Ecto neural progenitor cell (in vitro differentiated cells): ENCODE data around the gene CRIP2.

ENCODE experiments used
- DNase-seq: peaks from one replicate; pipeline ENCODE4 v3.0.0-alpha.2; 2018; ENCODE audit warnings: low spot score

CRIP2 gene

DNA sequence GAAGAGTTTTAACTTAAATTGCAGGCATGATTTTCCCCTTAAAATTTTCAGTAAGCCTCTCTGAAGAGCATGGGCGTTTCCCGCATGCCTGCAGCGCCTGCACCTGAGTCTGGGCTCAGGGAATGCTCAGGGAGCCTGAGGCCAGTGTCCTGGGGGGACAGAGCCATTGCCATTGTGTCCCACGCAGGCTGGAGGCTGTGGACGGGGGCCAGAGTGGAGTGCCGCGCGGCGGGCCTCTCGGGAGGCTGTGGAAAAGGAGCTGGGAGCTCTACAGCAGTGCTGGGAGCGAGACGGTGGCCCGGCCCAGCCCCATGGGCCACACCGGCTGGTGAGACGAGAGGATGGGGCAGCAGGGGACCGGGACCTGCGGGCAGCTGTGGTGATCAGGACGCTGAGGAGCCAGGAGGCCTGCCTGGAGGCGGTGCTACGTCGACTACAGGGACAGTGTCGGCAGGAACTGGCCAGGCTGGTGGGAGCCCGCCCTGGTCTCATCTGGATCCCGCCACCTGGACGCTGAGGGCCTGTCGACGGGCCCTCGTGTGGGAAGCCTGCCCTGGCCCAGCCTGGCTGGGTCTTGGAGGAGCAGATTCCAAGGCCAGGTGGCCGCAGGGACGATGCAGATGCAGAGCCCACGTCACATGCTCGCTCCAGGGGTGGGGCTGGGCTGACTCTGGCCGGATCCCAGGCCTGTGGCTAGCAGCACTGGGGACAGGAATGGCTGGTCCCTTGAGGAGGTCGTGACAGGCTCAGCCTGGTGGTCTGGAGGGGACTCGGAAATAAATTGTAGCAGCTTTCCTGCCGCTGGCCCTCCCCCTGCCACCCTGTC, 24.0 kb downstream of the CRIP2 start:
- peak; percentile 57 for DNase-seq

- peak; percentile 71 for DNase-seq
These were observed 24.8 kb downstream of the CRIP2 start for GRCh38 chr14:105499256-105500035.

DNA sequence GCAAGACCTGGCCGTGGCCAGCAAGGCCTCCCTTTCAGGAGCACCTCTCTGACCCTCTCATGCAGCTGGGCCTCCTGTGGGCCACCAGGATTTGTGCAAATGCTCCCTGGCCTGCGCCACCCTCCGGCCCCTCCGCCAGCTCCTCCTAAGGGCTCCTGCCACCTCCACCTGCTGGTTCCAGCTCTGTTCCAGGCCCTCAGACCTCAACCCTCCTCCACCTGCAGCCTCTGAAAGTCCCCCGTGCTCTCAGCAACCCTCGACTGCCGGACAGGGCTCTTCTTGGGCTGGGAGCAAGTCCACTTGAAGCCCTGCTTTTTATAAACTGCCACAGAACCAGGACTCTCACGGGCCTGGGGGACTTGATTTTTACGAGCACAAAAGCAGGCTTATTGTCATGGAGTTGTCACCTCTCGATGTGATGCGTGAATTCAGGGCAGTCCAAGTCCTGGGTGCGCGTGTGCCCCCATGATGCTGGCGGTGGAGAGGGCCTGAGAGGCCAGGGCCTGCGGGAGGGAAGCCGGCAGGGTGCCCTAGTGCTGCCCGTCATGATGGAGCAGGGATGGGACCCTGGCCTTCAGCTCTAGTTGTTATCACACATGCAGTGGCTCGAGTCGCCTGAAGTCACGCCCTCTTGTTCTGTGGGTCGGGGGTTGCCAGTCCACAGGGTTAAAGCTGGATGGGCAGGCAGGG, 25.6 kb downstream of the CRIP2 start:
- DNase-seq = no peak

- DNase-seq = no peak
These were observed 26.1 kb downstream of the CRIP2 start for GRCh38 chr14:105500726-105501101.

- no peak for DNase-seq
These were observed 27.1 kb downstream of the CRIP2 start for GRCh38 chr14:105501504-105502291.

- DNase-seq = no peak
These were observed 28.1 kb downstream of the CRIP2 start for GRCh38 chr14:105502446-105503295.

DNA sequence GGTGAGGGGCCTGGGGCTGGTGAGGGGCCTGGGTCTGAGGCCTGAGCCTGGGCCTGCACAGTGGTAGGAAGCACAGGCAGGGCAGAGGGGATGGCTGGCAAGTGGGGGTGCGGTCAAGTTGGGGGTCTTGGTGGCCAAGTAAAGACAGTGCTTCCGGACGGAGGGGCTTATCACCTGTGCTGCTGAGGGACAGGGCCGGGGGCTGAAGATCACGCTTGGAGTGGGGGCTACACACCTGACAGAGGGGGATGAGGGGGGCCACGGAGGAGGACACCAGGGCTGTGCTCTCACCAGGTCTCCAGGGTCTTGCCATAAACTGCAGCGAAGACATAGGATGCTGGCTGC, 28.6 kb downstream of the CRIP2 start:
- DNase-seq = no peak

DNA sequence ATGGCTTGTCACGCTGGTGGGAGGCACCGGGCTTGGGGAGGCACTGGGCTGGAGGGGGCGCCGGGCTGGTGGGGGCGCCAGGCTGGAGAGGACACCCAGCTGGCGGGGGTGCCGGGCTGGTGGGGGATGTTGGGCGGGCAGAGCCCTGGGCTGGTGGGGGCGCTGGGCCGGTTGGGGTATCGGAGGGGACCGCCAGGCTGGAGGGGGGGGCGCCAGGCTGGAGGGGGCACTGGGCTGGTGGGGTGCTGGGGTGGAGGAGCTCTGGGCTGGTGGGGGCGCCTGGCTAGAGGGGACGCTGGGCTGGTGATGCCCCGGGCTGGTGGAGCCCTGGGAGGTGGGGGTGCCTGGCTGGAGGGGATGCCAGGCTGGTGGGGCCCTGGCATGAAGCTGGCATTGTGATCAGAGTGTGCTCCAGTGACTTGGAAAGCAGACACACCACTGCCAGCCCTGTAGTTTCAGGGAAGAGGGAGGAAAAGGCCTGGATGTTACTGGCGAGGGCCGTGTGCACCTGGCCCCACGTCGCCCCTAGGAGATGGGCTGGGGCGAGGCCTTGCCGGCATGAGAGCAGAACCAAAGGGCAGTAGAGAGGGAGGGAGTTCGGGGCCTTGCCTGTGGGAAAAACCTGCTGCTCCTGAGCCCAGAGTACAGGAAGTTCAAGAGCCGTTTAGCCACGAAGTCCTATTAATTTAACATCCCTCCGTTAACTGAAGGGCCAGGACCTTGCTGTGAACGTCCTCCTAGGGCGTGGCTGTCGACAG, 29.5 kb downstream of the CRIP2 start:
- DNase-seq = no peak

- DNase-seq = no peak
These were observed 30.5 kb downstream of the CRIP2 start for GRCh38 chr14:105505101-105505500.

DNA sequence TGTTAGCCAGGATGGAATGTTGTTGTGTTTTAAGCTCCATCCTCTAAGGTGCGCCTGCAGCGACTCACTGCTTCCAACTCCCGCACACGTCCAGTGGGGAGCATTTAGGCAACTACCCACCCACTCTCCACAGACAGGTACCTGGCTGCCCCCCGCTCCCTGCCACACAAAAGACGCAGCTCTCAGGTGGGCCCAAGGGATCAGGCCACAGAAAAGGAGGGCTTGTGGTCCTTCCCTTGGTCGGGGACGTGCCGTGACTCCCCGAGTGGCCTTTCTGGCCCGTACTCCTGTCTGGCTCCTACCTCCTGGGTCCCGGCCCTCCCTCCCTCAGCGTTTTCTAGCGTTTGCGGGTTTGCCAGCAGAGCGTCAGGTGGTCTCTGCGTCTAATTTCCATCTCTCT, 32.6 kb downstream of the CRIP2 start:
- no peak for DNase-seq

DNA sequence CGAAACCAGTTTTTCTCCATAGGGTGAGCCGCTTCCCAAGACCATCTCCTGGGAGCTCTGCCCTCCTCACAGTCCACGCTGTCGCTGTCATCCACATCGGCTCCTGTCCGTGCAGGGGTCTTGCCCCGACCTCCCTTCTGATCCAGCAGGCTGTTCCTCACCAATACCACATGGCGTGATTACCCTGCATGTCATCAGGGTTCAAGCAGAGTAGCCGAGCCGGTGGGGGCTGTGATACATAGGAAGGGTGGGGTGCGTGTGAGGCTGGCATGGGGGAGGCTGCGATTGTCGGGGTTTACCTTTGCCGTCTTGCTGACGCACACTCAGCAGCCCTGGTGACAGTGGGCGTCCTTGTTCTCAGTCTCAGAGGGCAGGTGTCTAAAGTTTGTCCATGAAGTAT, 33.4 kb downstream of the CRIP2 start:
- no peak for DNase-seq

DNA sequence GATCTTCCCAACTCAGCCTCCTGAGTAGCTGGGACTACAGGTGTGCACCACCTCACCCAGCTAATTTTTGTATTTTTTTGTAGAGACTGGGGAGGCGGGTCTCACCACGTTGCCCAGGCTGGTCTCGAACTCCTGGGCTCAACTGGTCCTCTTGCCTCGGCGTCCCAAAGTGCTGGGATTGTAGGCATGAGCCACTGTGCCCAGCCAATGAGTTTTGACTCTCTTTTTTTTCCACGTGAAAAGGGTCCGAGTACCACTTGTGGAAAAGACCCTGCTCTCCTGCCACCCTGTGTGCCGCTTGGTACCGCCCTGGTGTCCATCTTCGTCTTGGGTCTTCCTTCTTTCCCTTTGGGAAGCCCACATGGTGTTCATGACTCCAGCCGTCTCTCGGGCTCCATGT, 34.0 kb downstream of the CRIP2 start:
- DNase-seq = no peak

DNA sequence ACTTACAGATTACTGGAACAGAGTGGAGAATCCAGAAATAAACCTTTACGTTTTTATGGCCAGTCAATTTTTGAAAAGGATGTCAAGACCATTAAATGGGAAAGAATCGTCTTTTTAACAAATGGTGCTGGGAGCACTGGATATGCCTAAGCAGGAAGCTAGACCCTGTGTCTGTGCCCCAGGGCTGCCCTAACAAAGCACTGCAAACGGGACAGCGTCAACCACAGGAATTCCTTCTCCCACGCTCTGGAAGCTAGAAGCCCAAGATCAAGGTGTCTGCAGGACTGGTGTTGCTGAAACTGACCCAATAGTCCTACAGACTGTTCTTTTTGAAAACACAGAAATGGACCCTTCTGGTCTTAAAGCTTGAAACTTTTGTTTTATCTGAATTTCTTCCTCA, 42.5 kb downstream of the CRIP2 start:
- no peak for DNase-seq

- no peak for DNase-seq
These were observed 45.5 kb downstream of the CRIP2 start for GRCh38 chr14:105519946-105520698.

GRCh38 chr14:105525326-105525725, 50.7 kb downstream of the CRIP2 start:
- no peak for DNase-seq

DNA sequence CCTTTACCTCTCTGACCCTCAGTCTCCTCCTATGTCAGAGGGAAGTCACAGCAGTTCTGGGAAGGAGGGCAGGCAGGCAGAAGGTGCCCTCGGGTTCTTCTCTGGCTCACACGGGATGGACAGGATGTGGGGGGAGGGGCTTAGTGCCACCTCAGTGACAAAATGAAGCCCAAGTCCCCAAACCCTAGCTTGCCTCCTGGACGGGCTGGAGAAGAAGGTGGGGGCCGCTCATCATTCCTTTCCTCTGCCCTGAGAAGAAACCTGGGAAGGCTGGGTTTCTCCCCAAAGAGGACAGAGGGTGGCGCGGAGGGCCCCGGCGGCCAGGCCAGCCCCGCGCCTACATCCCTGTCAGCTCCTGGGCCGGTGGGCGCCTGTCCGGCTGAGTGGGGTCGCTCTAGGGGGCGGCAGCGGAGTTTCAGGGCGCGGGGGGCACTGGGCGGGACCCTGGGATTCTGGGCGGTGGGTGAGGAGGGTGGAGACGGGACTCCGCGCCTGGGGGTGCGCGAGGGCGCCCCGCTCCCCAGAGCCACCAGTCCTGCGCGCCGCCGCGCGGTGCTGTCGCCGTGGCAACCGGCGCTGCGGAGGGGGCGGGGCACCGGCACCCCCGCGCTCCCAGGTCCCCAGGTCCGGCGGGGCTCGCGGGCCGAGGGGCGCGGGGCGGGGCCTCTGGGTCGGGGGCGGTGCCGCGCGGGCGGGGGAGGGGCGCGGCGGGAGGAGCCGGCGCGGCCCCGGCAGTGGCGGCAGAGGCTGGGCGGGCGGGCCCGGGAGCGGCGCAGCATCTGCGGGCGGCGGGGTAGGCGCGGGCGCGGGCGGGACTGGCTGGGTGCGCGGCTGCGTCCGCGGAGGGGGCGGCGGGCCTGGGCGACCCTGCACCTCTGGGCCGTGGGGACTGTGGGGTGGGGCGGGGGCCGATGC, 51.5 kb downstream of the CRIP2 start, which contains the start of gene TMEM121:
TMEM121 (plus strand) TSS at position 723 of the 915 bp plus-strand sequence. CDS start 2,252 bp downstream, outside the sequence.
- peak; percentile 78 for DNase-seq

GRCh38 chr14:105526776-105527380, 52.3 kb downstream of the CRIP2 start:
- DNase-seq = no peak

DNA sequence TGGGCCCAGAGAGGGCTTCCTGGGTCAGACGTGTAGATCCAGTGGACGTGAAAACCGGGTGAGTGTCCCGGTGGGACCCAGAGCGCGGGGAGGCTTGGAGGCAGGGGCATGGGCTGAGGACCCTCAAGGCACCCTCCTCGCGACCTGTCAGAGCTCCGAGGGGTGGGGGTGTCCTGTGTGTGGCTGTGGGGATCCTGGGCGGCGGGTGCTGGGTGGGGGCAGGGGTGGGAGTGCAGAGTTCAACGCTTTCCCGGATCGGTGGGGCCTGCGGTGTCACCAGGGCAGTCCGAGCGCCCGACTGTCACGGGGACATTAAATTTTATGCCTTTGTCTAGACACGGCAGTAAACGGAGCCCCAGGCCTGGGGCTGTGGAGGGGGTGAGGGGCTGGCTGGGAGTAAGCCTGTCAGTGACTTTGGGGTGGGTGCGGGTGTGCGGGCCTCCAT, 52.8 kb downstream of the CRIP2 start:
- no peak for DNase-seq
